Psoas muscle (tissue), 8 donors: Measurements from ENCODE around the gene WDR87. TPM values are rescaled to one million over a fixed set of nuclear protein-coding genes. Genes with fewer than 3 reads are reported as not detected.
"Not testable (repeated sequence)": the region's sequence is repeated elsewhere in the genome, so short reads cannot be mapped to it uniquely, and the experiment has no call there.

Source experiments
- ATAC-seq, 4 donors: fragments of 200-7000 bp; cut with Tn5 transposase; one replicate each; pipeline ENCODE4 v1.9.1; 2020; ENCODE audit warnings: moderate library complexity in 3 of 4, mild to moderate bottlenecking in 2 of 4
- DNase-seq, 2 donors: peaks; one replicate each; pipeline ENCODE4 v3.0.0-alpha.2; 2020
- H3K27ac ChIP-seq: fragments of 200-600 bp; one replicate; pipeline ENCODE4 v1.8.0; 2022
- H3K27me3 ChIP-seq, 3 donors: fragments of 200-600 bp in 1 of 3; one replicate each; pipeline versions ENCODE4 v1.6.1 to v1.8.0; 2013 to 2022; ENCODE audit warnings: low read length in 2 of 3, mild to moderate bottlenecking in 2 of 3, moderate library complexity in 1 of 3; ENCODE audit not compliant: insufficient read depth in 3 of 3
- H3K36me3 ChIP-seq, 2 donors: fragments of 200-600 bp in 1 of 2; one replicate each; pipeline versions ENCODE4 v1.6.1 to v1.8.0; 2013 to 2022; ENCODE audit warnings: low read depth in 1 of 2, mild to moderate bottlenecking in 1 of 2, moderate library complexity in 1 of 2; ENCODE audit not compliant: insufficient read depth in 1 of 2
- H3K4me1 ChIP-seq: fragments of 200-600 bp; one replicate; pipeline ENCODE4 v1.8.0; 2022
- H3K4me3 ChIP-seq: fragments of 200-600 bp; one replicate; pipeline ENCODE4 v1.8.0; 2022; ENCODE audit warnings: mild to moderate bottlenecking
- H3K9me3 ChIP-seq: fragments of 200-600 bp; one replicate; pipeline ENCODE4 v1.8.0; 2022
- CTCF ChIP-seq: fragments of 200-600 bp; IDR thresholded peaks from one replicate; pipeline ENCODE4 v1.8.0; 2022; ENCODE audit warnings: antibody characterized with exemption
- WGBS, 3 donors: extraction: QIAGEN DNeasy Blood & Tissue Kit; methylation state at CpG; one replicate each; pipeline versions ENCODE4 v1.1.6 to v1.1.7; 2013; 5-methylcytosine and 5-hydroxymethylcytosine counted together
- intact Hi-C, 2 donors: fragments of 100-400 bp; cut with DNase I; formaldehyde crosslinking; loops; one replicate each; pipeline versions ENCODE4 v1.11.0 to v1.14.2; 2022
- polyA plus RNA-seq, 3 donors: library from polyadenylated mRNA; stranded (reverse); fragments of 200-250 nt; gene quantifications; one replicate each; pipeline ENCODE4 v1.2.3, GENCODE V29; 2013
- total RNA-seq, 4 donors: library from RNA; stranded (reverse); fragmentation: NEBNext Ultra II Directional in 2 of 4; extraction: Animal tissue kit (Norgen Biotek cat#: 25700) in 2 of 4; gene quantifications; one replicate each; pipeline versions ENCODE4 v1.2.1 to v1.2.4, GENCODE V29; 2021 to 2023
- donor health status: healthy with polysubstance abuse.
- donor health status: DM: no; HTN: no; CAD: no; lungs with moderate emphysema.
- donor health status: Bipolar disorder and iron deficiency.
- donor health status: healthy.
- donor health status: DM: yes; HTN: yes; CAD: no.
- donor health status: DM: no; HTN: no; CAD: no.
- donor health status: DM: no; HTN: no; CAD: no.
- donor health status: DM: yes; HTN: yes; CAD: no.

WDR87 gene
- total and polyA plus RNA-seq, 7 donors = under 0.01 TPM; not detected in 6

DNA sequence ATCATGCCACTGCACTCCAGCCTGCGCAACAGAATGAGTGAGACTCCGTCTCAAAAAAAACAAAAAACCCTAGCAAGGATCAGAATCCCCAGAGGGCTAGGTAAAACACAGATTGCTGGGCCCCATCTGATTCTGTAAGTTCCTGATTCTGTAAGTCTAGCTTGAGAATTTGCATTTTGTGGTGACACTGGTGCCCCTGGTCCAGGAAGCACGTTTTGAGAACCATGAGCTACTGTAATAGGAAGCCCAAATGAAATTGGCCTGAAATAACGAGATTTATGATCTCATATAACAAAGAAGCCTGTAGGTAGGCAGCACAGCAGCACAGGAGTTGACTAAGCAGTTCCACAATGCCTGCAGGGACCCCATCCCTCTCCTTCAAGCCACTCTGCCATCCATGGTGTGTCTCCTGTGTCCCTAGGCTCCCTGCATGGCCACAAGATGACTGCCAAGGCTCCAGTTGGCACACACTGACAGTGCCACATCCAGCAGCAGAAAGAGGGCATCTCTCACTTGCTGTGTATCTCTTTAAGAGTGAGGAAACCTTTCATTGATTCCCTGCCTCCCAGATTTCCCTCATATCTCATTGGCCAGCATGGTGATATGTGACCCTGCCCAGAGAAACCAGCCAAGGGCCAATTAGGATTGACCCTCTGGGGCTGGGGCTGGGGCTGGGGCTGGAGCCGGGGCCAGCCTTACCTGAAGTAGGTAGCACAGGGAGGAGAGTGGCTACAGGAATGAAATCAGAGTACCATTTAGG lies 22.3 kb upstream of the WDR87 start:
- peaks cover 30% of the 10 kb centered on the region for H3K4me1 ChIP-seq
- no peaks in the 10 kb centered on the region for H3K36me3 ChIP-seq
- DNase-seq (no peak), ATAC-seq (no peak)
- no peak overlapping the region for H3K4me3 ChIP-seq
- H3K27me3 ChIP-seq = no peaks in the 10 kb centered on the region
- H3K27ac ChIP-seq = no peak overlapping the region
- no peaks in the 10 kb centered on the region for H3K9me3 ChIP-seq
- intact Hi-C loops = no loop called here
- WGBS, 3 donors = 69 to 71% (median 71%) methylated on average over 5 of the region's 5 CpGs
- TF ChIP-seq CTCF = no peak

DNA sequence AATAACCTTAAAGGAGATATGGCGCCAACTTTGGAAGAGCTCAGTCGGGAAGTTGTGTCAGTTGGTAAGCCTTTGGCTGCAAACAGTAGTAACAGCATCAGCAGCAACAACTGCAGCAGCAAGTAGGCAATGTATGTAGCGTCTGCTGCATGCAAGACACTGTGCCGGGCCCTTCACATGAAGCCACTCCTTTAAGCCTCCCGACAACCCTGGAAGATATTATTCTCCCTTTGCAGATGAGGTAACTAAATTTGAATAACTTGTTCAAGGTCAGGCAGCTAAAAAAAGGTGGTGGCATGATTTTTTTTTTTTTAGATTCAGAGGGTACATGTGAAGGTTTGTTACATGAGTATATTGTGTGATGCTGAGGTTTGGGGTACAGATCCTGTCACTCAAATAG lies 20.3 kb upstream of the WDR87 start:
- 80 to 82% (median 80%) methylated on average over 5 of the region's 5 CpGs for WGBS, 3 donors
- no peak for DNase-seq
- TF ChIP-seq CTCF = no peak
- Histone ChIP-seq H3K27me3 (no peaks in the 10 kb centered on the region), H3K27ac (no peak overlapping the region), H3K9me3 (no peaks in the 10 kb centered on the region), H3K36me3 (no peaks in the 10 kb centered on the region), H3K4me1 (peaks cover 10% of the 10 kb centered on the region), H3K4me3 (no peak overlapping the region)
- intact Hi-C loops = no loop called here
- no peak for ATAC-seq

DNA sequence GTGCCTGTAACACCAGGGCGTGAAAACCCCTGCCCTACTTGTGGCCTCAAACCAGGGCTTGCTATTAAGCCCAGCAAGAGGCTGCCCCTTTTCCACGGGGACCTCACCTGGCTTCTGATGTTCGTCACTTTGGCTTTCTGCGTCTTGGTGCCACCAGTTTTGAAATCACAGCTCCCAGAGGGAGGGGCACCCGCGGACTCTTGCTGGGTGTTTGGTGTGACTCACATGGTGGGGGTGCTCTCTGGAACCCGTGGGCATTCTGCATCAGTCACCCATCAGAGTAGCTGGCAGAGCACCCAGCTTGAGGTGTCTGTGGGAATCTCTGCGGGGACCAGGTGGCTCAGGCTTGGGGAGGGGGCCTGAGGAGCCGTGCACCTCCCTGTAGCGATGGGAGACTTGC lies 19.9 kb upstream of the WDR87 start:
- Histone ChIP-seq H3K27ac (no peak overlapping the region), H3K27me3 (no peaks in the 10 kb centered on the region), H3K4me3 (no peak overlapping the region), H3K36me3 (no peaks in the 10 kb centered on the region), H3K9me3 (no peaks in the 10 kb centered on the region), H3K4me1 (peaks cover 5% of the 10 kb centered on the region)
- ATAC-seq = no peak
- intact Hi-C loops = no loop called here
- WGBS, 3 donors = 83 to 87% (median 85%) methylated on average over 10 of the region's 10 CpGs
- TF ChIP-seq CTCF = no peak
- no peak for DNase-seq

GRCh38 chr19:37925212-37925611 lies 18.8 kb upstream of the WDR87 start:
- ATAC-seq = no peak
- Histone ChIP-seq H3K27ac (no peak overlapping the region), H3K36me3 (no peaks in the 10 kb centered on the region), H3K4me1 (peaks cover 4% of the 10 kb centered on the region), H3K9me3 (no peaks in the 10 kb centered on the region), H3K27me3 (no peaks in the 10 kb centered on the region), H3K4me3 (no peak overlapping the region)
- 92 to 95% (median 95%) methylated on average over 3 of the region's 3 CpGs for WGBS, 3 donors
- DNase-seq = no peak
- intact Hi-C loops = no loop called here
- no peak for TF ChIP-seq CTCF

DNA sequence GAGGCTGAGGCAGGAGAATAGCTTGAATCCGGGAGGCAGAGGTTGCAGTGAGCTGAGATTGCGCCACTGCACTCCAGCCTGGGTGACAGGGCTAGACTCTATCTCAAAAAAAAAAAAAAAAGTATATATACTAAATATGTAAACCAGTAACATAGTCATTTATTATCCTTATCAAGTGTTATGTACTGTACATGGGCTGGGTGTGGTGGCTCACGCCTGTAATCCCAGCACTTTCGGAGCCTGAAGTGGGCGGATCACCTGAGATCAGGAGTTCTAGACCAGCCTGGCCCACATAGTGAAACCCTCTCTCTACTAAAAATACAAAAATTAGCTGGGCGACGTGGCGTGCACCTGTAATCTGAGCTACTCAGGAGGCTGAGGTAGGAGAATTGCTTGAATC lies 18.2 kb upstream of the WDR87 start:
- H3K36me3 ChIP-seq, H3K9me3 ChIP-seq, ATAC-seq, H3K27me3 ChIP-seq, DNase-seq, H3K4me1 ChIP-seq, H3K4me3 ChIP-seq, intact Hi-C loops, H3K27ac ChIP-seq: not testable (repeated sequence)
- 85 to 97% (median 90%) methylated on average over 8 of the region's 8 CpGs for WGBS, 3 donors
